ENCODE results near the gene CISD2.
"Not testable (repeated sequence)": the region's sequence is repeated elsewhere in the genome, so short reads cannot be mapped to it uniquely, and the experiment has no call there.

CISD2 gene

DNA sequence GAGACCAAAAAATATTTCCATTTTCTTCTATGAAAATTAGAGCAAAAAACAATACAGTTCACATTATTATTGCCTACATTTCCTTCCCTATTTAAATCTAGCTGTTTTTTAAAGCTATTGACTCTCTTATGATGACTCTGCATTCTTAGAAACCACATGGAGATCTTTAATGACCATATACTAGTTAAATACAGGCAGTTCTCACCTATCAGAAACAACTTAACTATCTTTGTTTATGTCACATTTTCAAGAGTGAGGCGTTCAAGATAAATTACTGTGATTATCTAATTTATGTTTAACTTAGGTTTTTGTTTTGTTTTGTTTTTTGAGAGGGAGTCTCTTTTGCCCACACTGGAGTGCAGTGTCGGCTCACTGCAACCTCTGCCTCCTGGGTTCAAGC, 3.0 kb downstream of the CISD2 start:
- DNase-seq (ENCODE audit: low read depth, low spot score), result no peak
- POLR2A ChIA-PET, result no interaction called here
- H3K4me3 ChIP-seq (ENCODE audit: low read depth, low read length), result no peak overlapping the region
- CTCF ChIA-PET, result no interaction called here
- TF ChIP-seq, protein P1, sequence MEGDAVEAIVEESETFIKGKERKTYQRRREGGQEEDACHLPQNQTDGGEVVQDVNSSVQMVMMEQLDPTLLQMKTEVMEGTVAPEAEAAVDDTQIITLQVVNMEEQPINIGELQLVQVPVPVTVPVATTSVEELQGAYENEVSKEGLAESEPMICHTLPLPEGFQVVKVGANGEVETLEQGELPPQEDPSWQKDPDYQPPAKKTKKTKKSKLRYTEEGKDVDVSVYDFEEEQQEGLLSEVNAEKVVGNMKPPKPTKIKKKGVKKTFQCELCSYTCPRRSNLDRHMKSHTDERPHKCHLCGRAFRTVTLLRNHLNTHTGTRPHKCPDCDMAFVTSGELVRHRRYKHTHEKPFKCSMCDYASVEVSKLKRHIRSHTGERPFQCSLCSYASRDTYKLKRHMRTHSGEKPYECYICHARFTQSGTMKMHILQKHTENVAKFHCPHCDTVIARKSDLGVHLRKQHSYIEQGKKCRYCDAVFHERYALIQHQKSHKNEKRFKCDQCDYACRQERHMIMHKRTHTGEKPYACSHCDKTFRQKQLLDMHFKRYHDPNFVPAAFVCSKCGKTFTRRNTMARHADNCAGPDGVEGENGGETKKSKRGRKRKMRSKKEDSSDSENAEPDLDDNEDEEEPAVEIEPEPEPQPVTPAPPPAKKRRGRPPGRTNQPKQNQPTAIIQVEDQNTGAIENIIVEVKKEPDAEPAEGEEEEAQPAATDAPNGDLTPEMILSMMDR (IDR thresholded peaks at IDR 0.05; ENCODE audit: insufficient read depth, low read length, missing control alignments), result no peak

DNA sequence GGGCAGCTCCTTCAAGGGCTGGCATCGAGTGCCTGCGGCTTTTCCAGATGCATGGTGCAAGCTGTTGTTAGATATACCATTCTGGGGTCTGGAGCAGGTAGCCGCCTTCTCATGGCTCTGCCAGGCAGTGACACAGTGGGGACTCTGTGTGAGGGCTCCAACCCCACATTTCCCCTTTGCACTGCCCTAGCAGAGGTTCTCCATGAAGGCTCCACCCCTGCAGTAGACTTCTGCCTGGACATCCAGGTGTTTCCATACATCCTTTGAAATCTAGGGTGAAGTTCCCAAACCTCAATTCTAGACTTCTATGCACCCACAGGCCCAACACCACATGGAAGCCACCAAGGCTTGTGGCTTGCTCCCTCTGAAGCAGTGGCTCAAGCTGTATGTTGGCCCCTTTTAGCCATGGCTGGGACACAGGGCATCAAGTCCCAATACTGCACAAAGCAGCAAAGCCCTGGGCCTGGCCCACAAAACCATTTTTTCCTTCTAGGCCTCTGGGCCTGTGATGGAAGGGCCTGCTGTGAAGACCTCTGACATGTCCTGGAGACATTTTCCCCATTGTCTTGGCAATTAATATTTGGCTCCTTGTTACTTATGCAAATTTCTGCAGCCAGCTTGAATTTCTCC, 8.8 kb downstream of the CISD2 start:
- DNase-seq (ENCODE audit: low read depth, low spot score); POLR2A ChIA-PET; H3K4me3 ChIP-seq (ENCODE audit: low read depth, low read length): not testable (repeated sequence)
- CTCF ChIA-PET, result interaction anchor here (0.8 kb wide), 1 partner anchor 14 kb away, joined by 3 read pairs; no protein-coding TSS in a partner anchor

DNA sequence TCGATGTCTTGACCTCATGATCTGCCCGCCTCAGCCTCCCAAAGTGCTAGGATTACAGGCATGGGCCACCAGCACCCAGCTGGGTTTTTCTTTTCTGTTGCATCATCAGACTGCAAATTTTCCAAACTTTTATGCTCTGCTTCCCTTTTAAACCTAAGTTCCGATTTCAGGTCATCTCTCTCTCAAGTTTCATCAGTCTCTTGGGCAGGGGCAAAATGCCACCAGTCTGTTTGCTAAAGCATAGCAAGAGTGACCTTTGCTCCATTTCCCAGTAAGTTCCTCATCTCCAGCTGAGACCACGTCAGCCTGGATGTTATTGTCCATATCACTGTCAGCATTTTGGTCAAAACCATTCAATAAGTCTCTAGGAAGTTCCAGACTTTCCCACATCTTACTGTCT, 9.6 kb downstream of the CISD2 start:
- H3K4me3 ChIP-seq (ENCODE audit: low read depth, low read length); DNase-seq (ENCODE audit: low read depth, low spot score); POLR2A ChIA-PET: not testable (repeated sequence)
- CTCF ChIA-PET, result interaction anchor here (0.8 kb wide), 1 partner anchor 15 kb away, joined by 3 read pairs; no protein-coding TSS in a partner anchor

DNA sequence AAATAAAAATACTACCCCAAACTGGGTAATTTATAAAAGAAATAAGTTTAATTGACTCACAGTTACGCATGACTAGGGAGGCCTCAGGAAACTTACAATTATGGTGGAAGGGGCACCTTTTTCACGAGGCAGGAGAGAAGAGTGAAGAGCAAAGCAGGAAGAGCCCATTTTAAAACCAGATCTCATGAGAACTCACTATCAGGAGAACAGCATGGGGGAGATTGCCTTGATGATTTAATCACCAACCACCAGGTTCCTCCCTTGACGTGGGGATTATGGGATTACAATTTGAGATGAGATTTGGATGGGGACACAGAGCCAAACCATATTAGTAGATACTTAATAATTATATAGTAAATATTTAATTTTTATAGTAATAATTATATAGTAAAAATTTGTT, 10.1 kb downstream of the CISD2 start:
- TF ChIP-seq, protein P1 (IDR thresholded peaks at IDR 0.05; ENCODE audit: insufficient read depth, low read length, missing control alignments), result no peak
- ChIA-PET CTCF (no interaction called here), POLR2A (no interaction called here)
- no peak for DNase-seq (ENCODE audit: low read depth, low spot score)
- no peak overlapping the region for H3K4me3 ChIP-seq (ENCODE audit: low read depth, low read length)

DNA sequence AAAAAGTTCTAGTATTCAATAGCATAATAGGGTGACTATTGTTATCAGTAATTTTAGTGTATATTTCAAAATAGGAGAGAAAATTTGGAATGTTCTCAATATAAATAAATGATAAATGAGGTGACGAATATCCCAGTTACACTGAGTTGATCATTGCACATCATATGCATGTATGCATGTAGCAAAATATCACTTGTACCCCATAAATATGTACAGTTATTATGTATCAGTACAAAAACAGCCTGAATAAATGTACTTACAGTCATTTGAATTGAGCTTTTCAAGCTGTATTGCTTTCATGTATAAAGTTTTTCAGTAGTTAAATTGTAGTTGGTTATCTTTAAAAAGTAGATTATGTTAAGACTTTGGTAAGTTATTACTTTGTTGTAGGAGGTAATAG, 12.6 kb downstream of the CISD2 start:
- DNase-seq (ENCODE audit: low read depth, low spot score), result no peak
- no peak overlapping the region for H3K4me3 ChIP-seq (ENCODE audit: low read depth, low read length)
- CTCF ChIA-PET, result interaction anchor here (1.6 kb wide), 1 partner anchor 211 kb away, joined by 4 read pairs; no protein-coding TSS in a partner anchor
- TF ChIP-seq, protein P1 (IDR thresholded peaks at IDR 0.05; ENCODE audit: insufficient read depth, low read length, missing control alignments), result no peak
- POLR2A ChIA-PET, result no interaction called here

DNA sequence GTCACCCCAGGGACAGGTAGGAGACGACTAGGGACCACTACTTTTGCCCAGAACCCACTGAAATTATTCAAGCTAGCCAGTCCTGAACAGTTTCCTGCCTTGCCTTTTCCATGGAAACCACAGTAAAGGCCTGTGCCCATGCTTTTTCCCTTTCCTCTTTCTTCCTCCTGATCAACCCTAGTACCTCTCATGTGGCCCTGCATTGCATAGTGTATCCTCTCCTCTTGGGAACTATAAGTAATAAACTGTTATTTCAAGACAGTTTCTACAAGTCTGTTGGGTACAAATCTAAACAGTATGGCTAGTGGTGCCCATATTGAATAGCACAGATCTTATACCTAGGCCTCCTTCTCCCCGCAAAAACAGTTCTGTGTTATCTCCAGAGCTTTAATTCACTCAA, 14.5 kb downstream of the CISD2 start:
- H3K4me3 ChIP-seq (ENCODE audit: low read depth, low read length), result no peak overlapping the region
- CTCF ChIA-PET, result no interaction called here
- POLR2A ChIA-PET, result no interaction called here
- TF ChIP-seq, protein P1 (IDR thresholded peaks at IDR 0.05; ENCODE audit: insufficient read depth, low read length, missing control alignments), result no peak
- no peak for DNase-seq (ENCODE audit: low read depth, low spot score)

DNA sequence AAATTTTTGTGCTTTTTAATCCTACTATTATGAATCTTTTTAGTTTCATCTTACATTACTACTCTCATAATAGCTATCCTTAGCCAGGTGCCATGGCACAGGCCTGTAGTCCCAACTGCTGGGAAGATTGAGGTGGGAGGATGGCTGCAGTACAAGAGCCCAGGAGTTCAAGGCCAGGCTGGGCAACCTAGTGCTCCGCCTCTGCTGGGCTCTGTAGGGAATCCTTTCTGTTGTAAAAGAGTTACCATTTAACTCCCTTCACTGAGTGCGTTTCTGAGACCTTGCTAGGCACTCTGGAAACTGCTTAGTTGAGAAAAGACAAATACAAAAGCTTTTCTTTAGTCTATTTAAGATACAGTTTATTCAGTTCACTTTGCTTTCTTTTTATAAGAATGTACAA, 19.8 kb downstream of the CISD2 start:
- CTCF ChIA-PET; POLR2A ChIA-PET; DNase-seq (ENCODE audit: low read depth, low spot score); H3K4me3 ChIP-seq (ENCODE audit: low read depth, low read length): not testable (repeated sequence)

DNA sequence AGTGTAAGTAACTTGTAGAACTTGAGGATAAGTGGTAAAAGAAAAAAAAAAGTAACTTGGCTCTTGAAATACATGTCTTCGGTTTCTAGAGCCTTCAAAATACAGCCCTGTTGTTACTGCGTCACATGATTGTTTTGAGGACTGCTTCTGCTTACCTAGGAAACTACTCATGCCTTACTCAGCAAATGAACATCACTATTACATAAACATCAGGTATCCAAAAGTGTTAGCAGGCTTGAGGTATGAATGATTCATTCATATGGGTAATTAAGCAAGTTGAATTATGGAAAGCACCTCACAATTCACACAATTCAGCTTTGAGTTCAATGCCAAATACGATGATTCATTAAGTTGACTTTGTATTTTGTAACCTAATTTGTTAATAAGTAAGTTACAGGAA, 21.1 kb downstream of the CISD2 start:
- DNase-seq (ENCODE audit: low read depth, low spot score); POLR2A ChIA-PET; CTCF ChIA-PET; H3K4me3 ChIP-seq (ENCODE audit: low read depth, low read length): not testable (repeated sequence)

DNA sequence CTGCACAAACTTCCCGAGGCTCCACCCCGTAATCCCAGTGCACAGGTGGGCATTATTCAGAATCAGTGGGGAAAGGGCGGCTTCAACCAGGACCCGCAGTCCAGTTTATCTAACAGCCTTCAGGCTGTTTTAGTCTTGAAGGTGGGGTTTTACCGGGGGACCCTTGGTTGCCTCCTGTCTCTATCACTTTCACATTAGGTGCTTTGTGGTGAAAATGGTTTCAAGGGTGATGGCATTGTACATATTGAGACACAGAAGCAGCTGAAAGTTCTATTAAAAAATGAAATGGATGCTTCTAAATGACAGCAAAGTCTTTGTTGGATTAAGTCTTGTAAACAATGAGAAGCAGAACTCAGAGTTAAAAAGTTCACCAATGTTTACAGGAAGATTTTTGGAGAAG, 27.8 kb downstream of the CISD2 start:
- H3K4me3 ChIP-seq (ENCODE audit: low read depth, low read length); DNase-seq (ENCODE audit: low read depth, low spot score); POLR2A ChIA-PET; CTCF ChIA-PET: not testable (repeated sequence)

DNA sequence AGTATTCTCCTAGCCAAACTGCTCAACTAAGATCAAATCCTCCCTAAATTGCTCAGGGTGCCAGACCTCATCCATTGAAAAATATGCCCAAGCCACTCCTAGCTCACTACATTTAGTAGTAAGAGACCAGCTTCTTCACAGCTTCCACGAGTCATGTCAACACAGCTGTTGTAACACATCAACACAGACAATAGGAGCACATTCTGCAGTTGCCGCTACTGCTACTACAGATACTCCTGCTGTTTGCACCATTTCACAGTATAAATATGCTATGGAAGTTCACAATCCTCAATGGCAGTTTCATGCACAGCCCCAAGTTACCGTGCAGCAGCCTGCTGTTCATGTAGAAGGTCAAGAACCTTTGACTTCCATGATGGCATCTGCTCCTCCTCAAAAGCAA, 28.8 kb downstream of the CISD2 start:
- POLR2A ChIA-PET; CTCF ChIA-PET; DNase-seq (ENCODE audit: low read depth, low spot score); H3K4me3 ChIP-seq (ENCODE audit: low read depth, low read length): not testable (repeated sequence)

Measured in AG04449 (cell line).